ENCODE data around the gene ZDHHC18.
"Not testable (repeated sequence)": the region's sequence is repeated elsewhere in the genome, so short reads cannot be mapped to it uniquely, and the experiment has no call there.

The ZDHHC18 gene

GRCh38 chr1:26833432-26834405, 7.2 kb downstream of the ZDHHC18 start:
- peak; percentile 82 for DNase-seq

- not testable (repeated sequence) for DNase-seq
These were observed 11.2 kb downstream of the ZDHHC18 start for GRCh38 chr1:26837665-26838064.

GRCh38 chr1:26838474-26839338, 12.2 kb downstream of the ZDHHC18 start:
- DNase-seq: no peak

- DNase-seq: no peak
These were observed 12.8 kb downstream of the ZDHHC18 start for GRCh38 chr1:26839339-26839722.

- no peak for DNase-seq
These were observed 13.3 kb downstream of the ZDHHC18 start for GRCh38 chr1:26839779-26840178.

GRCh38 chr1:26844424-26845196, 18.1 kb downstream of the ZDHHC18 start:
- no peak for DNase-seq

- not testable (repeated sequence) for DNase-seq
These were observed 21.3 kb downstream of the ZDHHC18 start for GRCh38 chr1:26847826-26848225.

- DNase-seq: no peak
These were observed 22.0 kb downstream of the ZDHHC18 start for GRCh38 chr1:26848499-26848898.

- no peak for DNase-seq
These were observed 22.7 kb downstream of the ZDHHC18 start for GRCh38 chr1:26848941-26849774.

GRCh38 chr1:26851106-26851684, 24.7 kb downstream of the ZDHHC18 start:
- no peak for DNase-seq

GRCh38 chr1:26852701-26853100, 26.2 kb downstream of the ZDHHC18 start:
- DNase-seq: no peak

GRCh38 chr1:26853156-26853555, 26.7 kb downstream of the ZDHHC18 start:
- peak; percentile 74 for DNase-seq

GRCh38 chr1:26853600-26853999, 27.1 kb downstream of the ZDHHC18 start:
- DNase-seq: no peak

- DNase-seq: no peak
These were observed 28.4 kb downstream of the ZDHHC18 start for GRCh38 chr1:26854906-26855305.

- DNase-seq: no peak
These were observed 29.1 kb downstream of the ZDHHC18 start for GRCh38 chr1:26855636-26856035.

- no peak for DNase-seq
These were observed 29.7 kb downstream of the ZDHHC18 start for GRCh38 chr1:26856181-26856580.

- DNase-seq: no peak
These were observed 30.3 kb downstream of the ZDHHC18 start for GRCh38 chr1:26856604-26857469.

GRCh38 chr1:26857473-26858060, 31.1 kb downstream of the ZDHHC18 start:
- no peak for DNase-seq

- no peak for DNase-seq
These were observed 31.7 kb downstream of the ZDHHC18 start for GRCh38 chr1:26858160-26858559.
